Stimulated activated CD8-positive, alpha-beta memory T cell treated with anti-CD3 and anti-CD28 coated beads, Interleukin-12 subunit alpha, Interleukin-12 subunit beta, amount 100 ng/mL, for 1 hour (primary cell): ENCODE results near the gene ZNF554.
"Not testable (repeated sequence)": the region's sequence is repeated elsewhere in the genome, so short reads cannot be mapped to it uniquely, and the experiment has no call there.

Source experiments
- DNase-seq: peaks from one replicate; pipeline ENCODE4 v3.0.0-alpha.2; 2020; ENCODE audit warnings: low read depth

The ZNF554 gene

GRCh38 chr19:2867025-2867991 is 47.6 kb downstream of the ZNF554 start, which contains the start of gene ZNF556:
ZNF556 (plus strand) TSS chr19:2867335; CDS start chr19:2867422, 87 bp downstream.
- no peak for DNase-seq

GRCh38 chr19:2869618-2870017 is 50.0 kb downstream of the ZNF554 start:
- no peak for DNase-seq

DNA sequence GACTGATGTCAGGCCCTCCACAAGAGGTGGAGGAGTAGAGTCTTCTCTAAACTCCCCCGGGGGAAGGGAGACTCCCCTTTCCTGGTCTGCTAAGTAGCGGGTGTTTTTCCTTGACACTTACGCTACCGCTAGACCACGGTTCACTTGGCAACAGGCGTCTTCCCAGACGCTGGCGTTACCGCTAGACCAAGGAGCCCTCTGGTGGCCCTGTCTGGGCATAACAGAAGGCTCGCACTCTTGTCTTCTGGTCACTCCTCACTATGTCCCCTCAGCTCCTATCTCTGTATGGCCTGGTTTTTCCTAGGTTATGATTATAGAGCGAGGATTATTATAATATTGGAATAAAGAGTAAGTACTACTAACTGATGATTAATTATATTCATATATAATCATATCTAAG is 52.5 kb downstream of the ZNF554 start:
- not testable (repeated sequence) for DNase-seq

DNA sequence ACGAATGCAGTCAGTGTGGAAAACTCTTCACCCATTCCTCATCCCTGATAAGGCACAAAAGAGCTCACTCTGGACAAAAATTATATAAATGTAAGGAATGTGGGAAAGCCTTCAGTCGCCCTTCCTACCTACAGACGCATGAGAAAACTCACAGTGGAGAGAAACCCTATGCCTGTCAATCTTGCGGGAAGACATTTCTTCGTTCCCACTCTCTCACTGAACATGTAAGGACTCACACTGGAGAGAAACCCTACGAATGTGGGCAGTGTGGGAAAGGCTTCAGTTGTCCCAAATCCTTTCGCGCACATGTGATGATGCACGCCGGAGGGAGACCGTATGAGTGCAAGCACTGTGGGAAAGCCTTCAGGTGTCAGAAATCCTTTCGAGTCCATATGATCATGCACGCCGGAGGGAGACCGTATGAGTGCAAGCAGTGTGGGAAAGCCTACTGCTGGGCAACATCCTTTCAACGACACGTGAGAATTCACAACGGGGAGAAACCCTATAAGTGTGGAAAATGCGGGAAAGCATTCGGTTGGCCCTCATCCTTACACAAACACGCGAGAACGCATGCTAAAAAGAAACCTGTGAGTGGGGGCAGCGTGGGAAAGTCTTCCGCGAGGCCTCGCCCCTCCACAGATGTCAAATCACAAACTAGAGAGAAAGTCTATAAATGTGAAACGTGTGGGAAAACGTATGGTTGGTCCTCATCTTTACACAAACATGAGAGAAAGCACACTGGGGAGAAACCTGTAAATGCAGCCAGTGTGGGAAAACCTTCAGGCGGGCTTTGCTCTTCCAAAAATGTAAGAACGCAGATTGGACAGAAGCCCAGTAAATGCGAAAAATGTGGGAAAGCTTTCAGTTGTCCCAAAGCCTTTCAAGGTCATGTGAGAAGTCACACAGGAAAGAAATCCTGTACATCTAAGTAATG is 58.0 kb downstream of the ZNF554 start:
- no peak for DNase-seq

- DNase-seq = no peak
Observed at GRCh38 chr19:2883686-2884439, 64.2 kb downstream of the ZNF554 start.

- no peak for DNase-seq
Observed at GRCh38 chr19:2885736-2886135, 66.1 kb downstream of the ZNF554 start.
